NT2/D1 (cell line): Measurements from ENCODE around the gene RP9.

Experiments used
- DNase-seq: peaks from one replicate; pipeline ENCODE4 v3.0.0-alpha.2; 2011; ENCODE audit warnings: low read depth, low spot score
- H3K27me3 ChIP-seq: 2 replicates; pipeline ENCODE4 v1.6.0; 2011; ENCODE audit warnings: mild to moderate bottlenecking; ENCODE audit not compliant: insufficient read length, insufficient read depth
- H3K36me3 ChIP-seq: 2 replicates; pipeline ENCODE4 v1.6.1; 2011; ENCODE audit warnings: mild to moderate bottlenecking, low read length, mixed read lengths; ENCODE audit not compliant: insufficient read depth, insufficient read length
- H3K4me1 ChIP-seq: 2 replicates; pipeline ENCODE4 v1.5.1; 2011; ENCODE audit not compliant: insufficient read depth, insufficient read length
- H3K4me3 ChIP-seq: 2 replicates; pipeline ENCODE4 v1.5.1; 2011; ENCODE audit warnings: low read depth; ENCODE audit not compliant: insufficient read length
- H3K9ac ChIP-seq: 2 replicates; pipeline ENCODE4 v1.6.0; 2011; ENCODE audit warnings: low read depth; ENCODE audit not compliant: insufficient read length
- H3K9me3 ChIP-seq: 2 replicates; pipeline ENCODE4 v1.5.1; 2011; ENCODE audit warnings: mild to moderate bottlenecking, low read length; ENCODE audit not compliant: insufficient read depth
- SUZ12 ChIP-seq: IDR thresholded peaks from 2 replicates; pipeline ENCODE4 v1.6.1; 2011; ENCODE audit not compliant: insufficient read length, insufficient read depth; ENCODE audit errors: extremely low read depth
- YY1 ChIP-seq: IDR thresholded peaks from 2 replicates; pipeline ENCODE4 v1.6.1; 2011; ENCODE audit not compliant: insufficient read length, insufficient read depth
- ZNF274 ChIP-seq: IDR thresholded peaks from 2 replicates; pipeline ENCODE4 v1.6.1; 2011; ENCODE audit warnings: mild to moderate bottlenecking, low read depth, low read length

The RP9 gene

DNA sequence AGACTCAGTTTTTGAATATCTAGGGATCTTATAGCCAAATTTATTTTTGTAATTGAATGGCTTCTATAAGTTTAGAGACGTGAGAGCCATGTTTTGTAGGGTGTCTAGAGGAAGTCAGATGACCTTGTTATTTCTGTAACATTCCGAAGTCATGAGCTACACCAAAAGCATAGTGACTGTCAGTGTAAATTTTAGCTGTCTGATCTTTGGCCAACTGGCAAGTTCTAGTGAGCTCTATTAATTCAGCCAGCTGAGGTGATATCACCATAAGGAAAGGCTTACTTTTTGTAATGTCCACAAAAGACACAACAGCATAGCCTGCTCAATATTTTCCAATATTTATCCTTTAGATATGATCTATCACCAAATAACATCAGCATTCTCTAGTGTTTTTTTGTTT is 36.7 kb downstream of the RP9 start:
- no peaks in the 10 kb centered on the region for H3K36me3 ChIP-seq
- no peak overlapping the region for H3K4me3 ChIP-seq
- no peak overlapping the region for H3K9ac ChIP-seq
- H3K4me1 ChIP-seq: no peaks in the 10 kb centered on the region
- H3K9me3 ChIP-seq: peaks cover 33% of the 10 kb centered on the region
- TF ChIP-seq YY1: no peak
- no peaks in the 10 kb centered on the region for H3K27me3 ChIP-seq
- DNase-seq: no peak

DNA sequence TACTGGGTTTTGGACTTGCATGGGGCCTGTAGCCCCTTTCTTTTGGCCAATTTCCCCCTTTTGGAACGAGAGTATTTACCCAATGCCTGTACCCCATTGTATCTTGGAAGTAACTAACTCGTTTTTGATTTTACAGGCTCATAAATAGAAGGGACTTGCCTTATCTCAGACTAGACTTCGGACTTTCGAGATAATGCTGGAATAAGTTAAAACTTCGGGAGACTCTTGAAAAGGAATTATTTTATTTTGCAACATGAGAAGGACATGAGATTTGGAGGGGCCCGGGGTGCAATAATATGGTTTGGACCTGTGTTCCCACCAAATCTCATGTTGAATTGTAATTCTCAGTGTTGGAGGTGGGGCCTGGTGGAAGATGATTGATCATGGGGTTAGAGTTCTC is 38.4 kb downstream of the RP9 start:
- TF ChIP-seq ZNF274 (no peak), SUZ12 (no peak)
- H3K9me3 ChIP-seq: peaks cover 33% of the 10 kb centered on the region
- no peak for DNase-seq
- H3K9ac ChIP-seq: no peak overlapping the region
- no peaks in the 10 kb centered on the region for H3K27me3 ChIP-seq
- no peaks in the 10 kb centered on the region for H3K4me1 ChIP-seq
- no peaks in the 10 kb centered on the region for H3K36me3 ChIP-seq
- H3K4me3 ChIP-seq: no peak overlapping the region

DNA sequence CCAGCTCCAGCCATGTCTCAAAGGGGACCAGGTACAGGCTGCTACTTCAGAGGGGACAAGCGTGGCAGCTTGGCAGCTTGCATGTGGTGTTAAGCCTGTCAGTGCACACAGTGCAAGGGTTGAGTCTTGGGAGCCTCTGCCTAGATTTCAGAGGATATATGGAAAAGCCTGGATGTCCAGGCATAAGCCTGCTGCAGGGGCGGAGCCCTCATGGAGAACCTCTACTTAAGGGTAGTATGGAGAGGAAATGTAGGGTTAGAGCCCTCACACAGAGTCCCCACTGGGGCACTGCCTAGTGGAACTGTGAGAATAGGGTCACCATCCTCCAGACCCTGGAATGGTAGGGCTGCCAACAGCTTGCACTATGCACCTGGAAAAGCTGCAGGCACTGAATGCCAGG is 38.9 kb downstream of the RP9 start:
- no peak overlapping the region for H3K9ac ChIP-seq
- H3K9me3 ChIP-seq: peaks cover 33% of the 10 kb centered on the region
- H3K36me3 ChIP-seq: no peaks in the 10 kb centered on the region
- no peaks in the 10 kb centered on the region for H3K4me1 ChIP-seq
- H3K4me3 ChIP-seq: no peak overlapping the region
- no peak for DNase-seq
- H3K27me3 ChIP-seq: no peaks in the 10 kb centered on the region
- TF ChIP-seq ZNF274 (no peak), YY1 (no peak), SUZ12 (no peak)

DNA sequence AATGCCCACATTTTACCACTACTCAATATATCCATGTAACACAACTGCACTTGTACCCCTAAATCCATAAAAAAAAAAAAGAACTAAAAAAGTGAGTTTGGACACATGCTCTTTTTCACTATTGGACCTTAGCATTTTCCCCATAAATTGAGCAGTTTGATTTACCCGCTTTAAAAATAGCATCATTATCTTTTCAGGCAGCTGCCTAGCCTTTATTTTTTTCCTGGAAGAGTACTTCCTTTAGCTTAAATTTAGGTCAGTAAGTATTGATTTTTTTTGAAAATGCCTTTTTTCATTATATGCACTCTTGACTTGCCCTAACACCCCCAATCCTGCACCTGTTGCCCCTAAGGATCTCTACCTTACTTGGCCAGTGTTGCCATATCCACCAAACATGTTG is 41.3 kb downstream of the RP9 start:
- TF ChIP-seq SUZ12: no peak
- no peak for TF ChIP-seq YY1
- TF ChIP-seq ZNF274: no peak
- no peaks in the 10 kb centered on the region for H3K27me3 ChIP-seq
- DNase-seq: no peak
- peaks cover 33% of the 10 kb centered on the region for H3K9me3 ChIP-seq
- no peak overlapping the region for H3K4me3 ChIP-seq
- no peaks in the 10 kb centered on the region for H3K4me1 ChIP-seq
- H3K36me3 ChIP-seq: no peaks in the 10 kb centered on the region
- no peak overlapping the region for H3K9ac ChIP-seq

DNA sequence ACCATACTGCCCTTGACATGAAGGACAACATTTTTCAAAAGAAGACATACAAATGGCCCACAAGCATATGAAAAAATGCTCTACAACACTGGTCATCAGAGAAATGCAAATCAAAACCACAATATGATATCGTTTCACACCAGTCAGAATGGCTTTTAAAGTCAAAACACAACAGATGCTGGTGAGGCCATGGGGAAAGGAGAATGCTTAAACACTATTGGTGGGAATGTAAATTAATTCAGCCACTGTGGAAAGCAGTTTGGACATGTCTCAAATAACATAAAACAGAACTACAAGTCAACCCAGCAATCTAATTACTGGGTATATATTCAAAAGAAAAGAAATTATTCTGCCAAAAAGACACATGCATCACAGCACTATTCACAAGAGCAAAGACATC is 42.4 kb downstream of the RP9 start:
- Histone ChIP-seq H3K36me3 (no peaks in the 10 kb centered on the region), H3K9ac (no peak overlapping the region), H3K9me3 (peaks cover 28% of the 10 kb centered on the region), H3K4me3 (no peak overlapping the region), H3K27me3 (no peaks in the 10 kb centered on the region), H3K4me1 (no peaks in the 10 kb centered on the region)
- TF ChIP-seq ZNF274: no peak
- TF ChIP-seq SUZ12: no peak
- TF ChIP-seq YY1: no peak
- DNase-seq: no peak

DNA sequence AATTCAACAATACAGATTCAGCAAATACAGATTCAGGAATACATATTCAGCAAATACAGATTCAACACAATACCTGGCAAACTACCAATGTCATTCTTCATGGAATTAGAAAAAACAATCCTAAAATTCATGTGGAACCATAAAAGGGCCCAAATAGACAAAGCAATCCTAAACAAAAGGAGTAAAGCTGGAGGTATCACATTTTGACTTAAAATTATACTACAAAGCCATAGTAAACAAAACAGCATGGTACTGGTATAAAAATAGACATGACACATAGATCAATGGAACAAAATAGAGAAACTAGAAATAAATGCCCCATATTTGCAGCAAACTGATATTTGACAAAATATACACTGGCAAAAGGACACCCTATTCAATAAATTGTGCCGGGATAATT is 43.2 kb downstream of the RP9 start:
- no peak for TF ChIP-seq SUZ12
- no peak for TF ChIP-seq ZNF274
- TF ChIP-seq YY1: no peak
- H3K9me3 ChIP-seq: peaks cover 22% of the 10 kb centered on the region
- no peak for DNase-seq

DNA sequence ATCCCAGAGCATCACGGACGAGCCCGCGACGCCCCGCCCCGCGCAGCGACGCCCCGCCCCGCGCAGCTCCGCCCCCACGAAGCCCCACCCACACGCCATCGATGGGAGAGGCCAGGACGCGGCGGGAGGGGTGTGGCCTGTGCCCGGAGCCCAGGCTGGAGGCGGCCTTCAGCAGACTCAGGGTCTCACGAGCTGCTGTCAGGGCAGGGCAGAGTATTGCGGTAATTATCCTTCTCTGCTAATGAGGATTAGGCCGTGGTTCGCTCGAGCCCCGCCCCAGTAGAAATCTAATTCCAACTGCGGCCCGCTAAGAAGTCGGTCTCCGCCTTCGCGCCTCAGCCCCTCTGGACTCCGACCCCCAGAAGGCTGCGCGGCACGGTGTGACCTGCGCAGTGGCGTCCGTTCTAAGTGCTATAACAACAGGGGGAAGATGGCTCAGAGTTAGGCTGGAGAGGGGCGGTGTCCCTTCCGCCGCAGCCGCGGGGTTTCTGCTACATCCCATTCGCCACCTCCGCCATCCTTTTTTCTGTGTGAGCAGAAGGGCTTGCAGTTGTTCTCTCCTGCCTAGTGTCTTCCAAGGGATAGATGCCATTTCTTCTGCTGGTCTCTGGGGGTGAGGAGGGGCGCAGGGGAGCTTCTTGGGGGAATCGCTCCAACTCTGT is 46.3 kb downstream of the RP9 start:
- TF ChIP-seq SUZ12 (no peak), ZNF274 (no peak), YY1 (no peak)
- H3K36me3 ChIP-seq: peaks cover 4% of the 10 kb centered on the region

More for the DNA sequence above, 43.2 kb downstream of the RP9 start:
- no peaks in the 10 kb centered on the region for H3K27me3 ChIP-seq
- no peaks in the 10 kb centered on the region for H3K36me3 ChIP-seq
- no peak overlapping the region for H3K4me3 ChIP-seq
- H3K4me1 ChIP-seq: no peaks in the 10 kb centered on the region
- no peak overlapping the region for H3K9ac ChIP-seq

More for the DNA sequence above, 46.3 kb downstream of the RP9 start:
- Histone ChIP-seq H3K27me3 (no peaks in the 10 kb centered on the region), H3K4me3 (peak overlapping the region; percentile 94), H3K9ac (peak overlapping the region; percentile 88), H3K4me1 (no peaks in the 10 kb centered on the region), H3K9me3 (no peaks in the 10 kb centered on the region)
- DNase-seq: peak; percentile 96
